Breast epithelium (tissue), 3 donors: Measurements from ENCODE around the gene BRICD5.

Experiments
- POLR2A ChIP-seq: fragments of 450-650 bp; IDR thresholded peaks from one replicate; pipeline ENCODE4 v1.6.1; 2016; ENCODE audit warnings: antibody characterized with exemption, mild to moderate bottlenecking, moderate library complexity
- TF ChIP-seq, protein P1 (sequence below), 3 donors: fragments of 450-650 bp; IDR thresholded peaks; one replicate each; pipeline ENCODE4 v1.5.1; 2016 to 2017; ENCODE audit warnings: antibody characterized with exemption in 3 of 3, mild to moderate bottlenecking in 3 of 3, moderate library complexity in 3 of 3

DNA sequence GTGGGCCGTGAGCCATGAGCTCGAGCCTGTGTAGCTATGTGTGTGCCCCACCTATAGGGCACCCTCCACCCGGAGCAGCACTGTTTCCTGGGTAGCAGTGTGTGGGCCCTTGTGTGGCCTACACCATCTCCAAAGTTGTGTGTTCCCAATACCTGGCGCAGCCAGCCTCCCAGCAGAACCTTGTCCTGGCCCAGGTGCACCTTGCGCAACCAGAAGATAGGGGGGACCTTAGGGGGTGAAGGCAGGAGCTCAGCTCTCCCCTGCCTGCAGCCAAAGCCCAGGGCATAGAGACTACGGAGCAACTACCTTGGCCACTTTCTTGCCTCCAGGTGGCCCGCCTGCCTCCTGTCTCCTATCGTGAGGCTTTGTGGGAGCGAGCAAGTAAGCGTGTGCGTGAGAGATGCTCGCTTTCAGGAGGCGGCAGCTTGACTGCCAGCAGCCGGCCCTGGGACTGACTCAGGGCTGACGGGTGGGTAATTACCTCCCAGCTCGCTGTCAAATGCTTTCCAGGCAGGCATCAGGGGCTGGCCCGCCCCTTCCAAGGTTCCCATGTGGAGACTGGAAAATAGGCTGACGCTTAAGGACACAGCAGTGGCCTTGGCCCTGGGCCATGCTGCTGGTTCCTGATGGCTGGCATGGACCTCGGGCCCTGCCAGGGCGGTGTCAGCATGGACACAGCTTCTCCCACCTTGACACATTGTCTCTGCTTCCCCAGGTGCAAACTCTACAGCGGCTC, 36.1 kb downstream of the BRICD5 start:
- TF ChIP-seq, protein P1, sequence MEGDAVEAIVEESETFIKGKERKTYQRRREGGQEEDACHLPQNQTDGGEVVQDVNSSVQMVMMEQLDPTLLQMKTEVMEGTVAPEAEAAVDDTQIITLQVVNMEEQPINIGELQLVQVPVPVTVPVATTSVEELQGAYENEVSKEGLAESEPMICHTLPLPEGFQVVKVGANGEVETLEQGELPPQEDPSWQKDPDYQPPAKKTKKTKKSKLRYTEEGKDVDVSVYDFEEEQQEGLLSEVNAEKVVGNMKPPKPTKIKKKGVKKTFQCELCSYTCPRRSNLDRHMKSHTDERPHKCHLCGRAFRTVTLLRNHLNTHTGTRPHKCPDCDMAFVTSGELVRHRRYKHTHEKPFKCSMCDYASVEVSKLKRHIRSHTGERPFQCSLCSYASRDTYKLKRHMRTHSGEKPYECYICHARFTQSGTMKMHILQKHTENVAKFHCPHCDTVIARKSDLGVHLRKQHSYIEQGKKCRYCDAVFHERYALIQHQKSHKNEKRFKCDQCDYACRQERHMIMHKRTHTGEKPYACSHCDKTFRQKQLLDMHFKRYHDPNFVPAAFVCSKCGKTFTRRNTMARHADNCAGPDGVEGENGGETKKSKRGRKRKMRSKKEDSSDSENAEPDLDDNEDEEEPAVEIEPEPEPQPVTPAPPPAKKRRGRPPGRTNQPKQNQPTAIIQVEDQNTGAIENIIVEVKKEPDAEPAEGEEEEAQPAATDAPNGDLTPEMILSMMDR (IDR thresholded peaks at IDR 0.05), result no peak
- no peak for TF ChIP-seq POLR2A
